HG02840 (cell line): ENCODE results near the gene NRN1.

Source experiments
- ATAC-seq: cut with Tn5 transposase; IDR thresholded peaks from one replicate; pipeline ENCODE4 v1.9.1; 2021; ENCODE audit warnings: mild to moderate bottlenecking, moderate library complexity, moderate number of reproducible peaks; ENCODE audit not compliant: unreplicated experiment, low FRiP score

NRN1 gene

GRCh38 chr6:6002848-6003620 lies 3.7 kb downstream of the NRN1 start:
- ATAC-seq, result no peak

- ATAC-seq, result no peak
Observed at GRCh38 chr6:6002005-6002847, 4.5 kb downstream of the NRN1 start.

GRCh38 chr6:6001443-6001842 lies 5.3 kb downstream of the NRN1 start:
- ATAC-seq, result no peak

- no peak for ATAC-seq
Observed at GRCh38 chr6:5999688-6000608, 6.8 kb downstream of the NRN1 start.

GRCh38 chr6:5998711-5999687 lies 7.7 kb downstream of the NRN1 start:
- ATAC-seq, result no peak

GRCh38 chr6:5998236-5998635 lies 8.5 kb downstream of the NRN1 start:
- no peak for ATAC-seq

- ATAC-seq, result no peak
Observed at GRCh38 chr6:5997420-5997987, 9.2 kb downstream of the NRN1 start.

GRCh38 chr6:5996714-5997419 lies 9.9 kb downstream of the NRN1 start:
- no peak for ATAC-seq

- no peak for ATAC-seq
Observed at GRCh38 chr6:5995949-5996713, 10.6 kb downstream of the NRN1 start.

- ATAC-seq, result no peak
Observed at GRCh38 chr6:5995658-5995948, 11.1 kb downstream of the NRN1 start.

- no peak for ATAC-seq
Observed at GRCh38 chr6:5994999-5995657, 11.6 kb downstream of the NRN1 start.

- ATAC-seq, result no peak
Observed at GRCh38 chr6:5994234-5994998, 12.3 kb downstream of the NRN1 start.

GRCh38 chr6:5992551-5993225 lies 14.0 kb downstream of the NRN1 start:
- no peak for ATAC-seq

- no peak for ATAC-seq
Observed at GRCh38 chr6:5990786-5991185, 15.9 kb downstream of the NRN1 start.

- no peak for ATAC-seq
Observed at GRCh38 chr6:5989141-5989723, 17.5 kb downstream of the NRN1 start.

- ATAC-seq, result no peak
Observed at GRCh38 chr6:5986861-5987260, 19.9 kb downstream of the NRN1 start.
